ENCODE measurements around the gene PEAK1. TPM values are rescaled to one million over a fixed set of nuclear protein-coding genes. Genes with fewer than 3 reads are reported as not detected.

Gene PEAK1
- total RNA-seq, 2 donors from 2014 or later, result 25.4 to 38.4 TPM

DNA sequence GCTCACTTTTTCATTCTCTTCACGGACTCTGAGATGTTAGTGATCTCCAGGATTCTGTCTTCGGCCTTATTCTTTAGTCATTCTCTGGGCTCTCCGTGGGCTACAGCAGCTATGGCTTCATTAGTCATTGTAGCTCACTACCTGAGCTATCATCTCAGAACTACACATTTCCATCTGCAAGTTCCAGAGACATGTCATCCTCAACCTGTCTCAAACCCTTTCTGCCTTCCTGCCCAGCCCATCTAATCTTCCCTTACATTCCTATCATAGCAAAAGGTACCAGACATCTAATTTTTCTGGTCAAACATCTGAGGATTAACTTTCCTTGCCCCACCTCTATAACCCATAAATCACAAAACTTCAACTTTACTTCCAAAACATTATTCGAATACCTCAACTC lies 362.2 kb downstream of the PEAK1 start:
- peaks cover 10% of the 10 kb centered on the region for H3K36me3 Mint-ChIP-seq (ENCODE audit: low read depth)
- H3K27ac ChIP-seq (ENCODE audit: low read depth, low read length), result no peak overlapping the region

DNA sequence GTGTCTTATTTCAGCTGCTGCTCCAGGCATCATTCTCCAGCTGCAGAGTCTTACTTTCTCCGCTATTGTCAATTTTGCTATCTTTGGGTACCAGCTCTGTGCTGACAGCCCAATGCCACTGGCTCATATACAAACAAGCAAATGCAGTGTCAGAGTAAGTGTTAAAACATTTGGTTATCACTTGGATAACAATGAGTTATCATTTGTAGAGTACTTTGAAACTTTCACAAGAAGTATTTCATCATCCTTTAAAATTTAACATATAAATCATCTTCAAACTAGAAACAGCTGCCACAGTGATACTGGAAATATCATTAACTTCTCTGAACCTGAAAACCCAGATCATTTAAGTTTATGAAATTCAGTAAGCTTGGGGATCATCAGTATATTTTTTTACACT lies 362.8 kb downstream of the PEAK1 start:
- H3K36me3 ChIP-seq (ENCODE audit: control insufficient read depth, insufficient read depth, low read length), result peaks cover 20% of the 10 kb centered on the region
- H3K4me3 ChIP-seq (ENCODE audit: low read length), result no peak overlapping the region
- DNase-seq, result no peak
- Mint-ChIP-seq H3K4me3 (no peak overlapping the region), H3K36me3 (ENCODE audit: low read depth) (peaks cover 16% of the 10 kb centered on the region), H3K27me3 (ENCODE audit: insufficient read depth) (no peaks in the 10 kb centered on the region), H3K9me3 (no peaks in the 10 kb centered on the region), H3K27ac (no peak overlapping the region), H3K4me1 (peaks cover 8% of the 10 kb centered on the region)
- H3K9ac ChIP-seq (ENCODE audit: extremely low read depth, low read length, poor library complexity, severe bottlenecking), result no peak overlapping the region
- TF ChIP-seq CTCF (conservative IDR thresholded peaks at IDR 0.05), result no peak
- no peaks in the 10 kb centered on the region for H3K4me1 ChIP-seq (ENCODE audit: control insufficient read depth, insufficient read depth, low read length)
- H3K9me3 ChIP-seq (ENCODE audit: control insufficient read depth, low read length), result no peaks in the 10 kb centered on the region
- no peak overlapping the region for H3K27ac ChIP-seq (ENCODE audit: low read depth, low read length)
- WGBS, 2 experiments (ENCODE audit: insufficient coverage in 1 of 2, insufficient read length in 1 of 2), result 80 to 96% methylated on average over 1 of the region's 1 CpG
- H3K27me3 ChIP-seq (ENCODE audit: control insufficient read depth, insufficient read depth, low read length, poor library complexity, severe bottlenecking), result no peaks in the 10 kb centered on the region

More for the DNA sequence above, 362.2 kb downstream of the PEAK1 start:
- Histone ChIP-seq H3K9me3 (ENCODE audit: control insufficient read depth, low read length) (no peaks in the 10 kb centered on the region), H3K4me1 (ENCODE audit: control insufficient read depth, insufficient read depth, low read length) (no peaks in the 10 kb centered on the region), H3K36me3 (ENCODE audit: control insufficient read depth, insufficient read depth, low read length) (peaks cover 14% of the 10 kb centered on the region), H3K4me3 (ENCODE audit: low read length) (no peak overlapping the region), H3K9ac (ENCODE audit: extremely low read depth, low read length, poor library complexity, severe bottlenecking) (no peak overlapping the region), H3K27me3 (ENCODE audit: control insufficient read depth, insufficient read depth, low read length, poor library complexity, severe bottlenecking) (no peaks in the 10 kb centered on the region)
- DNase-seq, result no peak
- Mint-ChIP-seq H3K4me1 (peaks cover 8% of the 10 kb centered on the region), H3K27me3 (ENCODE audit: insufficient read depth) (no peaks in the 10 kb centered on the region), H3K9me3 (no peaks in the 10 kb centered on the region), H3K4me3 (no peak overlapping the region), H3K27ac (no peak overlapping the region)
- 87 to 95% methylated on average over 4 of the region's 4 CpGs for WGBS, 2 experiments (ENCODE audit: insufficient coverage in 1 of 2, insufficient read length in 1 of 2)
- no peak for TF ChIP-seq CTCF (conservative IDR thresholded peaks at IDR 0.05)

DNA sequence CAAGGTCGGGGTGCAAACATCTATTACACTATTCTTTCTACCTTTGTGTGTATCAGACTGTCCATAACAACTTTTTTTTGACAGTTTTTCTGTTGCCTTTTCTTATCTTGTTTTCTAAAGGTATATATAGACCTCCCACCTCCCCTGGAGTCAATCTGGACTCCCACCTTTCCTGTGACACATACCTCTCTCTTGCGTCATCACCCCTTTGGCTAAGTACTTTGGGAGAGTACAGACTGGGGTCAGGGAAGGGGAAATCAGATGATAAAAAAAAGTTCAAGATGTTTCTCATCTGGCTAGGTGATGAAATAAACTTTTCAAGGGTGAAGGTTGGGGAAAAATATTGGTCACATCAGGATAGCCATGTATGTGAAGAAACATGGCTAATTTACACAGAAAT lies 366.2 kb downstream of the PEAK1 start:
- Histone ChIP-seq H3K9me3 (ENCODE audit: control insufficient read depth, low read length) (no peaks in the 10 kb centered on the region), H3K36me3 (ENCODE audit: control insufficient read depth, insufficient read depth, low read length) (peaks cover 46% of the 10 kb centered on the region), H3K27me3 (ENCODE audit: control insufficient read depth, insufficient read depth, low read length, poor library complexity, severe bottlenecking) (no peaks in the 10 kb centered on the region), H3K4me1 (ENCODE audit: control insufficient read depth, insufficient read depth, low read length) (no peaks in the 10 kb centered on the region), H3K27ac (ENCODE audit: low read depth, low read length) (no peak overlapping the region), H3K9ac (ENCODE audit: extremely low read depth, low read length, poor library complexity, severe bottlenecking) (no peak overlapping the region), H3K4me3 (ENCODE audit: low read length) (no peak overlapping the region)
- H3K4me3 Mint-ChIP-seq, result no peak overlapping the region
- no peak for TF ChIP-seq CTCF (conservative IDR thresholded peaks at IDR 0.05)
- peaks cover 28% of the 10 kb centered on the region for H3K36me3 Mint-ChIP-seq (ENCODE audit: low read depth)
- WGBS, 2 experiments (ENCODE audit: insufficient coverage in 1 of 2, insufficient read length in 1 of 2), result 100% methylated on average over 1 to 2 of the region's 2 CpGs
- no peak overlapping the region for H3K27ac Mint-ChIP-seq
- no peaks in the 10 kb centered on the region for H3K9me3 Mint-ChIP-seq
- DNase-seq, result no peak
- H3K4me1 Mint-ChIP-seq, result peaks cover 5% of the 10 kb centered on the region
- H3K27me3 Mint-ChIP-seq (ENCODE audit: insufficient read depth), result no peaks in the 10 kb centered on the region

Measured in endodermal cell (in vitro differentiated cells).